Stomach (tissue), 4 donors: Measurements from ENCODE around the gene TPRG1L.

Experiments used
- CTCF ChIP-seq, 7 experiments: fragments of 450-650 bp in 4 of 7; fragments of 200-600 bp in 3 of 7; sonication (generic) in 3 of 7; IDR thresholded peaks; one replicate each; pipeline ENCODE4 v1.5.1; 2016 to 2019; ENCODE audit warnings: antibody characterized with exemption in 7 of 7, control low read depth in 2 of 7, mild to moderate bottlenecking in 1 of 7
- POLR2A ChIP-seq, 4 donors: fragments of 450-650 bp; IDR thresholded peaks; one replicate each; pipeline ENCODE4 v1.6.1; 2016; ENCODE audit warnings: antibody characterized with exemption in 4 of 4, control low read depth in 2 of 4, mild to moderate bottlenecking in 1 of 4, moderate library complexity in 1 of 4

GRCh38 chr1:3595949-3596348 lies 28.9 kb upstream of the TPRG1L start:
- TF ChIP-seq POLR2A (IDR thresholded peaks at IDR 0.05) = no peak
- no peak for TF ChIP-seq CTCF (IDR thresholded peaks at IDR 0.05)
